K562 (cell line): Measurements from ENCODE around the gene RMC1. TPM values are rescaled to one million over a fixed set of nuclear protein-coding genes. Genes with fewer than 3 reads are reported as not detected.

Source experiments
- ATAC-seq: fragments of 200-7000 bp; cut with Tn5 transposase; 3 replicates; pipeline ENCODE4 v1.9.1; 2020; ENCODE audit warnings: moderate library complexity
- BruUV-seq: library from RNA; stranded (reverse); fragments of 400-500 nt; replicated peaks from 2 replicates; lab custom pipeline; 2021; lab: Mats Ljungman, UMichigan
- CTCF ChIA-PET: fragments of 300-600 bp; formaldehyde crosslinking; extraction: SDS; loops from one replicate; lab custom pipeline; 2021; ENCODE audit warnings: low intra/inter-chr PET ratio; lab: Yijun Ruan, JAX
- POLR2A ChIA-PET: fragments of 300-600, 350-650 bp; sonication (Branson Sonifier 250); formaldehyde crosslinking; extraction: SDS; loops from one replicate; lab custom pipeline; 2021; ENCODE audit warnings: antibody characterized with exemption, inconsistent platforms; lab: Yijun Ruan, JAX
- DNase-seq, 4 experiments: peaks; one replicate each; pipeline versions ENCODE4 v3.0.0 to v3.0.0-alpha.2; 2011 to 2018; ENCODE audit warnings: low spot score in 3 of 4, mixed read lengths in 3 of 4; ENCODE audit errors: extremely low read depth in 1 of 4
- FAIRE-seq: peaks from 2 replicates; lab custom pipeline; 2011; peaks lifted over from hg19 to GRCh38; lab: Jason Lieb, UNC
- H2AFZ ChIP-seq: 2 replicates; pipeline ENCODE4 v1.6.0; 2011; ENCODE audit warnings: low read depth, low read length, control low read depth, inconsistent platforms
- H3K27ac ChIP-seq: fragments of 200-600 bp; 3 replicates; pipeline ENCODE4 v1.8.0; 2011; ENCODE audit warnings: low read depth, mild to moderate bottlenecking, control low read depth, inconsistent platforms, low read length, moderate library complexity, mixed read lengths; ENCODE audit errors: extremely low read depth
- H3K27me3 ChIP-seq, 2 experiments: fragments of 300-600 bp in 1 of 2; 2 replicates in 1 of 2; 3 replicates in 1 of 2; pipeline versions ENCODE4 v1.6.0 to v1.8.0; 2011; ENCODE audit warnings: inconsistent platforms in 2 of 2, low read length in 2 of 2, mild to moderate bottlenecking in 1 of 2, mixed read lengths in 1 of 2, moderate library complexity in 1 of 2; ENCODE audit not compliant: control insufficient read depth in 2 of 2, insufficient read depth in 2 of 2
- H3K36me3 ChIP-seq: fragments of 300-600 bp; 3 replicates; pipeline ENCODE4 v1.8.0; 2011; ENCODE audit warnings: mild to moderate bottlenecking, low read length, inconsistent platforms; ENCODE audit not compliant: control insufficient read depth, insufficient read depth
- H3K4me1 ChIP-seq, 2 experiments: fragments of 200-600 bp in 1 of 2; replicated peaks in 1 of 2; 2 replicates in 1 of 2; 3 replicates in 1 of 2; pipeline versions ENCODE4 v1.5.1 to v1.8.0; 2011; ENCODE audit warnings: inconsistent platforms in 2 of 2, low read length in 2 of 2, mild to moderate bottlenecking in 1 of 2, mixed read lengths in 1 of 2, moderate library complexity in 1 of 2; ENCODE audit not compliant: control insufficient read depth in 2 of 2, insufficient read depth in 2 of 2
- H3K4me2 ChIP-seq: 2 replicates; pipeline ENCODE4 v1.6.1; 2011; ENCODE audit warnings: low read length, control low read depth, inconsistent platforms, mixed read lengths; ENCODE audit not compliant: insufficient read depth
- H3K4me3 ChIP-seq: fragments of 200-600 bp; sonication (generic), shearing (Covaris generic); 2 replicates; pipeline ENCODE4 v1.5.1; 2016; ENCODE audit warnings: control low read depth, inconsistent platforms
- H3K79me2 ChIP-seq: fragments of 200-600 bp; 3 replicates; pipeline ENCODE4 v1.8.0; 2011; ENCODE audit warnings: low read length, inconsistent platforms; ENCODE audit not compliant: control insufficient read depth, insufficient read depth
- H3K9ac ChIP-seq, 2 experiments: 2 replicates each; pipeline versions ENCODE4 v1.6.0 to v1.6.1; 2011; ENCODE audit warnings: low read depth in 2 of 2, low read length in 2 of 2, control low read depth in 1 of 2, inconsistent platforms in 1 of 2, mild to moderate bottlenecking in 1 of 2, mixed read lengths in 1 of 2; ENCODE audit not compliant: insufficient read depth in 1 of 2
- H3K9me1 ChIP-seq: one replicate; pipeline ENCODE4 v1.6.0; 2011; ENCODE audit warnings: inconsistent platforms, mild to moderate bottlenecking, low read length, moderate library complexity; ENCODE audit not compliant: control insufficient read depth, insufficient read depth
- H3K9me3 ChIP-seq: replicated peaks from 2 replicates; pipeline ENCODE4 v1.5.1; 2011; ENCODE audit warnings: low read depth, low read length, inconsistent platforms; ENCODE audit not compliant: control insufficient read depth, insufficient read depth
- H4K20me1 ChIP-seq: replicated peaks from 2 replicates; pipeline ENCODE4 v1.6.1; 2011; ENCODE audit warnings: low read length, inconsistent platforms, mixed read lengths; ENCODE audit not compliant: control insufficient read depth, insufficient read depth
- ATF7 ChIP-seq: fragments of 450-650 bp; IDR thresholded peaks from 2 replicates; pipeline ENCODE4 v1.7.1; 2014; ENCODE audit warnings: mild to moderate bottlenecking, moderate library complexity
- CEBPB ChIP-seq: fragments of 450-650 bp; IDR thresholded peaks from 2 replicates; pipeline ENCODE4 v1.6.1; 2016; ENCODE audit warnings: missing genetic modification characterization, missing compliant biosample characterization
- CEBPG ChIP-seq, 3 experiments: fragments of 200-800 bp in 1 of 3; sonication (Bioruptor generic) in 1 of 3; sonication (generic) in 1 of 3; formaldehyde crosslinking in 1 of 3; IDR thresholded peaks in 2 of 3; conservative IDR thresholded peaks in 1 of 3; 2 replicates each; pipeline versions ENCODE4 v1.6.1 to v1.8.0; 2016 to 2022; ENCODE audit warnings: missing compliant biosample characterization in 2 of 3, missing genetic modification characterization in 2 of 3, mild to moderate bottlenecking in 1 of 3, missing genetic modification reagents in 1 of 3
- NUFIP1 ChIP-seq: fragments of 450-650 bp; IDR thresholded peaks from 2 replicates; pipeline ENCODE4 v1.6.1; 2018; ENCODE audit not compliant: partially characterized antibody
- PTRF ChIP-seq: fragments of 450-650 bp; IDR thresholded peaks from 2 replicates; pipeline ENCODE4 v1.6.1; 2016; ENCODE audit warnings: mild to moderate bottlenecking, missing genetic modification characterization, missing compliant biosample characterization
- SRSF1 ChIP-seq: fragments of 200-400 bp; formaldehyde crosslinking; IDR thresholded peaks from 2 replicates; pipeline ENCODE4 v1.6.1; 2017; ENCODE audit warnings: mild to moderate bottlenecking, low read depth, low read length, moderate library complexity
- WGBS: fragments of 100-300 bp; shearing (Covaris generic); methylation state at CpG from one replicate; pipeline ENCODE4 v1.1.6; 2016; ENCODE audit warnings: low coverage, mixed read lengths; ENCODE audit not compliant: insufficient coverage; ENCODE audit errors: missing lambda C conversion rate; 5-methylcytosine and 5-hydroxymethylcytosine counted together
- in situ Hi-C: fragments of 300-500 bp; cut with MboI; formaldehyde crosslinking; loops from 4 replicates; pipeline ENCODE4 v1.15.0; 2018; ENCODE audit warnings: inconsistent platforms, mixed read lengths
- intact Hi-C: fragments of 100-400 bp; cut with micrococcal nuclease; formaldehyde crosslinking; loops from 2 replicates; pipeline ENCODE4 v1.14.2; 2022
- polyA plus RNA-seq, 8 experiments: library from polyadenylated mRNA; depleted of rRNA in 4 of 8; stranded (reverse) in 5 of 8; unstranded in 3 of 8; fragments of >200 nt; fragmentation: Nextera tagmentation in 2 of 8; fragmentation: Illumina TruSeq in 1 of 8; extraction: Ambion mirVana in 2 of 8; extraction: Trizol in 1 of 8; gene quantifications; 2 replicates each; pipeline versions ENCODE4 v1.2.1 to v1.2.3, GENCODE V29; 2011 to 2014; ENCODE audit warnings: inconsistent platforms in 1 of 8, missing spikeins in 1 of 8
- total RNA-seq, 7 experiments: library from RNA; depleted of rRNA in 6 of 7; stranded (reverse); fragments of >200 nt in 6 of 7; fragmentation: Illumina TruSeq in 2 of 7; extraction: Trizol in 2 of 7; gene quantifications; 2 replicates each; pipeline versions ENCODE4 v1.2.1 to v1.2.3, GENCODE V29; 2011 to 2021; ENCODE audit warnings: low replicate concordance in 1 of 7

Gene RMC1
- total and polyA plus RNA-seq, 9 of the 15 experiments (the other 6 are each of a cell fraction or from before 2014, with no cell fraction given) = 7.5 to 42.4 (median 35.5) TPM

GRCh38 chr18:23462876-23463275 is 40.4 kb upstream of the RMC1 start:
- Histone ChIP-seq H3K4me2 (no peak overlapping the region), H4K20me1 (peaks cover 38% of the 10 kb centered on the region), H2AFZ (no peak overlapping the region), H3K27ac (no peak overlapping the region), H3K9me1 (no peaks in the 10 kb centered on the region), H3K9me3 (no peaks in the 10 kb centered on the region), H3K4me3 (no peak overlapping the region), H3K36me3 (peaks cover 70% of the 10 kb centered on the region), H3K4me1 (peaks cover 0 to 6% of the 10 kb centered on the region in 2 experiments; a peak in 1 of 5 replicates), H3K9ac (no peak overlapping the region), H3K27me3 (no peaks in the 10 kb centered on the region), H3K79me2 (peaks cover 41% of the 10 kb centered on the region)
- ATAC-seq (no peak), DNase-seq (no peak), FAIRE-seq (no peak)
- intact Hi-C loops (no loop called here), in situ Hi-C loops (no loop called here)
- CTCF ChIA-PET = interaction anchor here (0.7 kb wide), 1 partner anchor 20 kb away, joined by 5 read pairs; no protein-coding TSS in a partner anchor
- POLR2A ChIA-PET = interaction anchor here (0.8 to 2.6 kb wide), 4 partner anchors 8 to 19 kb away, joined by 3 to 12 read pairs (median 6); partner anchors contain the start of gene RIOK3
- 91% methylated on average over 2 of the region's 2 CpGs for WGBS
- TF ChIP-seq SRSF1 (no peak), PTRF (tag) (no peak), ATF7 (no peak), CEBPB (tag) (peak; percentile 37; the same call in 1 of the 2 replicates), CEBPG (CRISPR knock-in tag; IDR thresholded peaks at IDR 0.05) (no peak), CEBPG (tag; conservative IDR thresholded peaks at IDR 0.05 in 1 of 2, IDR thresholded peaks at IDR 0.05 in 1 of 2) (peak; percentile 28 to 42; a peak in 2 of 4 replicates), NUFIP1 (no peak)
- no TSS peak for BruUV-seq
